HG02798 (cell line): ENCODE results near the gene LSM2.

ENCODE experiments used
- ATAC-seq: cut with Tn5 transposase; IDR thresholded peaks from one replicate; pipeline ENCODE4 v1.9.1; 2021; ENCODE audit warnings: mild to moderate bottlenecking; ENCODE audit not compliant: unreplicated experiment, poor library complexity

The LSM2 gene

DNA sequence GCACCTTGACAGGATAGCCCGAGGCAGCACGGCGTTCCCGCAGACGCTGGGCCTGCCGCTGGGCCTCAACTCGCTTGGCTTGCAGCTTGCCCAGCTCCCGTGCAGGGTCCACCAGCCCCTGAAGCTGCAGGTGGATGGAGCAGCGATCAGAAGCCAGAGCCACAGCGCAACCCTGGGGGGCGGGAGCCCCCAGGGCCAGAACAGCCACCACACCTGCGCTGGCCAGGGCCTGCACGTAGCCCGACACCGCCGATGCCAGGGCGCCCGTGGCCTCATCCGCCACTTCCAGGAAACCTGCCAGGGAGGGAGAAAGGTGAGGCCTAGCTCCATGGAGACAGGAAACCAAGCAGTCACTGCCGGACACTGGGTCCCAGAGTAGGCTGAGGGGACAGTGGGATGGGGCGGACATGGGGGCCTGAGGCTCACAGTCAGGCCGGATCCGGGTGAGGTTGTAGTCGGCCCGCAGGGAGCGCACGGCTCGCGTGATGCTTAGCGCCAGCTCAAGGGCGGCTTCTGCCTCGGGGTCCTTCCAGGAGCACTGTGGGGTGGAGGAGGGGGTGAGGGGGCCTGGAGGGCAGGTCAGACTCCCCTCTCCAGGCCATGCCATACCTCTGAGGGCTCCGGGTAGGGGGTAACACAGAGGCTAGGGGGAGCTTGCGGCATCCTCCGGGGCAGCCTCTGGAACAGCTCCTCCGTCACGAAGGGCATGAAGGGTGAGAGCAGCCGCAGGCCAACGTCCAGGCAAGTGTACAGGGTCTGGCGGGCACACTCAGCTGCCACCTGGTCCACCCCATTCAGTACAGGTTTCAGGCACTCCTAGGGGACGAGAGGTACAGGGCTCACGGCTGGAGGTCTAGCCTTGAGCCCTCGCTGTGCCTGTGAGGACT is 27.5 kb downstream of the LSM2 start:
- no peak for ATAC-seq

DNA sequence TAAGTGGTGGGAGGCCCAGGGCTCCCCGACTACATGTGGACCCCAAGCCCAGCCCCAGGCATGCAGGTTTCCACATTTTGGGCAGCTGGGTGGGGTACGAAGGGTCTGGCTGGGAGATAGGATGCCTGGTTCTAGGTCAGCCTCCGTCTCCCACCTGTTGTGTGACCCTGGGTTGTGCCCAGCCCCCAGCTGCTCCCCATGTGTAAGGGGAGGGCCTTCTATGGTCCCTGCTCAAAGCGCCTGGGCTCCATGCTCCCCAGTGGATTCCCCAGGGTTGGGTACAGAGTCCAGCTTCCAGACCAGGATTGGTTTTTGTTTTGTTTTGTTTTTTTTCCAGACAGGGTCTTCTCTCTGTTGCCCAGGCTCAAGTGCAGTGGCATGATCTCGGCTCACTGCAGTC is 28.6 kb downstream of the LSM2 start:
- ATAC-seq = no peak

DNA sequence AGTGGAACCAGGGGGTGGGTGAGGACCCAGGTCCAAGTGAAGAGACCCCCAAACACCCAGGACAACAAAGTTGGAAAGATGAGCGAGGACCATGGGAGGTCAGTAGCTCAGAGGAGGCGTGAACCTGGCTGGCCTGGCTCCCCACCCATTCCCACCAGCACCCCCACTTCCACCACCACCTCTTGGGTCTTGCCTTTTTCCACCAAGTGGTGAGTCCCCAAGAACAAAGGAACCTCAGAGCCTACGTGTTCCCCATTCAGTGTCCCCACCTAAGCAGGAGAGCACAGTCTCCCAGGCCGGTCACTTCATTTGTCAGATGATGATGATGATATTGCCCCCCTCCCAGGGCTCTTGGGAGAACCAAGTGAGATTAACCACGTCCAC is 29.1 kb downstream of the LSM2 start:
- ATAC-seq = no peak

DNA sequence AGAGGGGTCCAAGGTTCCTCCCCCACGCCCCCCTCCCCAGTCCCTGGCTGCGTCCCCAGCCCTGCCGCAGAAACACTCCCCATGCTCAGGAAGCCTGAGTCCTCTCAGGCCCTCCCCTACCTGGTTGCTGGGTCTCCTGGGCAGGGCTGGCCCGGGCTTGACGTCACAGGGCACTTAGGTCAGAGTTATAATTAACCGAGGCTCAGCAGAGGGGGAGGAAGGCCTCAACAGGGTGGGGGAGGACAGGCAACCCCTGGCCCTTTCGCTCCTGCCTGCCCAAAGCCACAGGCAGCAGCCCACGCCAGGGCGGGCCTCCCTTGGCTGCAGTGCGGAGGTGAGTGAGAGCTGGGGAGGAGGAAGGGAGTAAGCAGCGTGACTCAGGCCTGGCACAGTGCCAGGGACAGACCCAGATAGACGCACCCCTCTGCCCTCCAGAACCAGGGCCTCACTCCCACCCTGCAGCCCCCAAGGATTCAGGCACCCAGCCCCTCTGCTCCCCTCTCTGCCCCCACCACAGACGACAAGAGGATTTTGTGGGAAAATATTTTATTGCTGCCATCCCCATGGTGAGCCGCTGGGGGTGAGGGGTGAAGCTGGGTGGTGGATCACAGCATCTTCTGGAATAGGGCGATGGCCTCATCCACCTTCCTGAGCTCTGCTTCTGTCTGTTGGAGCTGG is 29.6 kb downstream of the LSM2 start, which contains the start of gene VWA7:
Gene VWA7 (minus strand): TSS at position 340 of the 678 bp plus-strand sequence. CDS start 549 bp downstream, outside the sequence.
- peak; percentile 76 for ATAC-seq

DNA sequence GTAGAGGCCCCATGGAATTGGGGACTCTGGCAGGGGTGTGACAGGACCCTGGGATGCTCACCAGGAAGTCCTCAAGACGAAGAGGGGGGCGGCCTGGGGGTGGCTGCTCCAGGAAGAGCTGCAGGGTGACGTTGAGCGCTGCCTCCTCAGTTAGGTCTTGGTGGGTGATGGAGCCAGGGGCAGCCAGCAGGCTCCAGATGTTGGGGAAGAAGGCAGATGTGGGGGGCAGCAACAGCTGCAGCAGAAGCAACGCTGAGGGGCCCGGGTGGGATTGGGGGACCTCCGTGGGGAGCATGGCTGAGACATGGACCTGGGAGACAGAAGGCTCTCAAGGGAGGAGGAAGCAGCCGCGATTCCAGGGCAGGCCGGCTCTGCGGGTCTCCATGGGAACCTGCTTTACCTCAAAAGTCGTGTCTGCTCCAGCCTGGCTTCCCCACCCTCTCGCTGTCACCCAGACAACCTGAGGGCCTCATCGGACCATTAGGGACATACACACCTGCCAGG is 30.2 kb downstream of the LSM2 start:
- ATAC-seq = no peak

DNA sequence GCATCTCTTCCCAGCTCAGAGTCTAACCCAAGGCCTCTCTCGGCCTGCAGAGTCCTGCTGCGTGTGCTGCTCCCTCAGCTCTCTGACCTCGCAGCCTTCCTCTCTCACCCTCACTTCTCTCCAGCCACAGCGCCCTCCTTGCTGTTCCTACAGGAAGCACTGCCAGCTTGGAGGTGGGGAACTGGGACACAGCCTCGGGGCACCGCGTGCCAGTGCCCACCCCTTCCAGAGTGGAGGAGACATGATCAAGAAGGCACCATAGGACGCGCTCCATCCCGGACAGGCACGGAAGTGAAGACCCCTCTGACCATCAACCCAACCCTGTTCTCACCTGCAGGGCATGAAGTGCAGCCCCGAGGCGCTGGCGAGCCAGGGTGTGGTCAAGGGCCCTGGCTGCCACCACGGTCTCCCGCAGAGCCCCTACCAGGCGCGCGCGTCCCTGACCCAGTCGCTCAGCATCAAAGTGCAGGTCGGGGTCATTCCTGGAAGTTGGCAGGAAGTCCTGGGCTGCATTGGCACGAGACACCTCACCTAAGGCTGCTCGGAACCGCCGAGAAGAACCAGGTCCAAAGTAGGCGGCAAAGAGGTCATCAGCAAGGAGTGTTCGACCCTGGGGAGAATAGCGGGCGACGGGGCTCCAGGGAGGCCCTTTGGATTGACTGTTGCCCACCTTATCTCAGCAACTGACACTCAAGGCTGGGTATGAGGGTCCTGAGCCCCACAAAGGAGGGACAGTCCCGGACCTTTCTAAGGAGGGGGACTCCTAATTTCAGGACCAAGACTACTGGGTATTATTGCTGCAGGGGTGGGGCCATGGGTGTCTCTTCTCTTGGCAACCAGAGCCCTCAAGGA is 30.9 kb downstream of the LSM2 start:
- no peak for ATAC-seq

DNA sequence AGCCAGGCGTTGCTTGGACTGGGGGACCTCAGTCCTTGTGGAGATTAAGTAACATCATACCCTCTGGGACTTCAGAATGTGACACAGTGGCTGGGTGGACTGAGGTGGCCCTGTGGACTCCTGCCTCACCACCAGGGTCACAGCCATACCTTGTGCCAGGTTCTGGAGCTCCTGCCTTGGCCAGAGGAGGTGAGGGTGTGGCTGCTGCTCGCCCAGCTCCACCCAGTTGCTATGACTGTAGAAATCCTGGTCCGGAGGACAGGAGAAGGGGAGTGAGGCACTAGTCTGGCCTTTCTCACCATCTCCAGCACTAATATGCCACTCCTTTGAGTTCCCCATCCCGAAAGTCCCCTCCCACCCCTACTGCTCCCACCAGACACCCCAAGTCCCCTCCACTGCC is 31.6 kb downstream of the LSM2 start:
- ATAC-seq = no peak

DNA sequence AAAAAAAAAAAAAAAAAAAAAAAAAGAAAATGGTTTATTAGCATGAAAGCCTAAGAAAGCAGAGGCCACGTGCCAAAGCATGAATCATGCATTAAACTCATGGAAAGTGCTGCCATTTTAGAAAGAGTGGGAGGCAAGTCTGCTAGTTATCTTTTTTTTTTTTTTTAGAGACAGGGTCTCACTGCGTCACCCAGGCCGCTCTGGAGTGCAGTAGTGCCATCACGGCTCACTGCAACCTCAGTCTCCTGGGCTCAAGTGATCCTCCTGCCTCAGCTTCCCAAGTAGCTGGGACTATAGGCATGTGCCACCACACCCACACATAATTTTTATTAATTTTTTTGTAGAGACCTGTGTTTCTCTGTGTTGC is 34.8 kb downstream of the LSM2 start:
- ATAC-seq = no peak

DNA sequence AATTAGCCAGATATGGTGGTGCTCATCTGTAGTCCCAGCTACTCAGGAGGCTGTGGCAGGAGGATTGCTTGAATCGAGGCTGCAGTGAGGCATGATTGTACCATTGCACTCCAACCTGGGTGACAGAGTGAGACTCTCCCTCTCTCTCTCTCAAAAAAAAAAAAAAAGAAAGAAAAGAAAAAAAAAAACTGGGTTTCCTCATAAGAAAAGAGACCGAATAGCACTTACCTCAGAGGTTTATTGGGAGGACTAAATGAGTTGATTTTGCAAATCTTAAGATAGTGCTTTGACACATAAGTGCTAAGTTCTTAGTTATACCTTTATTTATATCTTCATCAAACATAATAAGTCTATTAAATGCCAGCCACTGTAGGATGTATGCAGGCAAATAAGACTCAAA is 35.9 kb downstream of the LSM2 start:
- ATAC-seq = no peak

DNA sequence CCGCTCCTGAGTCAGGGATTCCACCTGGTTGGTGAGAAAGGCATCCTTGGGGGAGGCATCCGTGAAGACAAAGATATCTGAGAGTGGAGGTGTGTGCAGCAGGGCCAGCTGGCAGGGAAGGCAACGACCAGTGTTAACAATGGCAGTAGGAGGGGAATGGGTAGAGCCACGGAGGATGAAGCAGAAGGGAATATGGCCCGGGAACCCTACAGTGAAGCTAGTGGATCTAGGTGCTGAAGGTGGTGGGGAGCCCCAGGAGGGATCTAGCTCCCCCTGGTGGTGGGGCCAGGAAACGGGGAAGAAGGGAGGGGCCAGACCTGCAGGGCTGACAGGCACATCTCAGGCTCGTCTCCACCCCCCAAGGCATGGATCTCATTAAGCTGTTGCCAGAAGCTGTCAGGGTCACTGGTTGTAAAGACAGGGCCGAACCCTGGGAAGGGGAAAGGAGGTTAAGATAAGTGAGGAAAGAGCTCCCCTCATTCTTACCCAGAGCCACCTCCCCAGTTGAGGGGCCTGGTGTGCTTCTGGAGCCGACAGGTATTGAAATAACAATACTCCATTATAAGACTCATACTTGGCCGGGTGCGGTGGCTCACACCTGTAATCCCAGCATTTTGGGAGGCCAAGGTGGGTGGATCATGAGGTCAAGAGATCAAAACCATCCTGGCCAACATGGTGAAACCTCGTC is 36.9 kb downstream of the LSM2 start:
- ATAC-seq = no peak

DNA sequence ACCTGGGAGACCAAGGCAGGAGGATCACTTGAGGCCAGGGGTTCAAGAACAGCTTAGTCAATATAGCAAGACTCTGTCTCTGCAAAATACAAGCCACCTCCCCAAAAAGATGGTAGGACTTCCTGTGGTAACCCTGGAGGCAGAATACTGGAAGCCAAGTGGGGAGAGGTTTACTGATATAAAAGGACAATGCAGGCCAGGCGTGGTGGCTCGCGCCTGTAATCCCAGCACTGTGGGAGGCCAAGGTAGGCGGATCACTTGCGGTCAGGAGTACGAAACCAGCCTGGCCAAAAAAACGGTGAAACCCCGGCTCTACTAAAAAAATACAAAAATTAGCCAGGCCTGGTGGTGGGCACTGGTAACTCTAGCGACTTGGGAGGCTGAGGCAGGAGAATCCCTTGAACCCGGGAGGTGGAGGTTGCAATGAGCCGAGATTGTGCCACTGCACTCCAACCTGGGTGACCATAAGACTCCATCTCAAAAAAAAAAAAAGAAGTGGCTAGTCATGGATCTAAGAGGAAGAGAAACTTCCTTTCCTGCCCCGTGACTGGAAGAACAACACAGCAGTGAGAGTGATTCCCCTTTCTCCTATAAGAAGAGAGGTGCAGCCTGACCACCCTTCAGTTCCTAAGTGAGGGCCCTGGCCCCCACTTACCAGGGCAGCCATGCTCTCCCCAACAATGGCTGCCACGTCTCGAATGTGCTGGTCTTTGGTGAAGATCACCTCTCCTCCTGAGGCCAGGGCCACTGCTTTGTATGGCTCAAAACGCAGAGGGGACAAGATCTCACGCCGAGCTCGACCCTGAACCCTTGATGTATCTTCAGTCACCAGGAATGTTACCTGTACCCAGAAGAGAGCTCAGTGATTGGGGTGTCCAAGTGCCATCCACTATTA is 38.2 kb downstream of the LSM2 start:
- no peak for ATAC-seq

DNA sequence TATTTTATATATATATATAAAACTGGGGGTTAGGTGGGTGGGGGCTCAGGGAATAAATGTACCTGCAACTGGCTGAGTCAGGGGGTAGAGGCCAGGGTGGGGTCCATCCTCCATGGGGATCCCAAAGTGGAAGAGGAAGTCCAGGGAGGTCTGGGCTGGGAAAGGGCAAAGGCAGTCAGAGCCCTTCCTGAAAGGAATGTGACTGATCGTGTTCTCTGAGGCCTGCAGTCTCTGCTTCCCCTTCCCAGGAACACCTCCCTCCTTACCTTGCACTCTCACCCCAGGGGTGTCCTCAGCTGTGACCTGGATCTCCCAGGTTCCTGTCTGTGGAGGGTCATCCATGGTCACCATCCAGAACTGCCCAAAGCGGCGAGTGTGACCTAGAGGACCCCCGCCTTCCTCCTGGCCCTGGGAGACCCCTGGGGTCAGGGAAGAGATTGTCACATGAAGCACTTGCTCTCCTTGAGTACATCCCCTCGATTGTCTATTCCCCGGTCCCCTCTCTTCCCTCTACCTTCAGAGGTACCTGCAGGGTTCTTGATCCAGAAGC is 39.6 kb downstream of the LSM2 start:
- ATAC-seq = no peak

DNA sequence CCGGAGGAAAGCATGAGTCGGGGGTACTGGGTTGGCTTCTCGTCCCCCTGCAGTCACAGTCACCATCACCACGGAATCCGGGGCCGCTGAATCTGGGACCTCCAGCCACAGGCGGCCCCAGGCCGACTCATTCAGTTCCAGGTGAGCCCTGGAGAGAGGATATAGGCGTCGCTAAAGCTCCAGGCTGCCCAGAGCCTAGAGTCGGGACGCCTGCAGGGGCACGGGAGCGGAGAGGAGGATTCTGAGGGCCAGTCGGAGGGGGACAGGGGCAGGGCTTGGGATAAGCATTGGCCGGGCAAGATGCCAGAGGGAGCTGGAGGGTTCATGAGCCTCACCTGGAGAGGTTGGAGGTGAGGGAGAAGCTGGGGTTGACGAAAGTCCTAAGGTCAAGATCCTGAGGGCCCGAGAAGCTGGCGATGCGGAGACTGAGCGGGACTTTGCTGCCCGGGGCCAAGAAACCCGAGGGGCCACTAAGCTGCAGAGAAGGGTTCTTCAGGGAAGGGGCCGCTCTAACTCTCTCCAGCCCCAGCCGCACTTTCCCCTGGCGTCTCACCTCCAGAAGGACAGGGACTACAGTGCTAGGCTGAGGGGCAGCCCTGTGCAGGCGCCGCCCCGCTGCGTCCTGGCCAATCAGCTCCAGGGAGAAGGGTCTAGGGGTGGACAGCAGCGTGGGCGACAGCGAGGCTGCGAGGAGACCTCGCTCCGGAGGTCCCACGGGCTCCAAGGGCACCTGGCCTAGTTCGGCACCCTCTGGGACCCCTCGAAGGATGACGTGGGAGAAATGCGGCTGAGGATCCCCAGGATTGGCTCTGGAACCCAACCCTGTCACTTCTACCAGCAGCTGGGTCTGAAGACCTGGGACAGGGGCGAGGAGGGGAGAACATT is 40.6 kb downstream of the LSM2 start:
- no peak for ATAC-seq

DNA sequence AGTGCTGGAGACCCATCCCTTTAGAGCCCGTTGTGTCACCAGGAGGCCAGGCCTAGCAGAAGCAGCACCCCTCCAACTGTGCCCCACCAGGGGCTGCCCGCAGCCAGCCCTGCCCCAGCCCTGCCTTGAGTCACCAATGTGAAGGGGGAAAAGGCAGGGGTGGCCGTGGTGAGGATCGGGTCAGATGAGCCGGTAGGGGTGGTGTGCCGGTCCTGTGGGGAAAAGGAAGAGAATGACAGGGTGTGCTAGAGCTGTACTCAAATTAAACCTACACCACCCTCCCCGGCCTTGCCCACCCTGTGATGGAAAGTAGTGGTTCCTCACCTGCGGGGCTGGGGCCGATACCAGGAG is 41.2 kb downstream of the LSM2 start:
- no peak for ATAC-seq

DNA sequence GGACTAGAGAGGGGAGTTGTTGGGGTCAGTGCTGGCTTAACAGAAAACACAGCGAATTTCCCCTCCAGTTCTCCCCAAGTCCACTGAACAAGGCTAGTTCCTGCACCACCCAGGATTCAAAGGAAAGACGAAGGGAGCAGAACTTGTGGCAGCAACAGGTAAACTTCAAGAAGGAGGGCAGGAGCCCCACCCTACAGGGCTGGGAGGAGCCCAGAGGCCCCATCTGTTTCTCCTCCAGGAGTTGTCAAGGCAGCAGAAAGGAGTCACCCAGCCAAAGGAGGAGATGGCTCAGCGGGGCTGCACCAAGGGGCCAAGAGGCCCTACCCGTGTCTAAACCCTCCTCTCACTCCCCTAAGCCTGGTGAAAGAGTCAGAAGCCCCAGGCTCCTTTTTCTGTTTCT is 42.6 kb downstream of the LSM2 start:
- no peak for ATAC-seq

DNA sequence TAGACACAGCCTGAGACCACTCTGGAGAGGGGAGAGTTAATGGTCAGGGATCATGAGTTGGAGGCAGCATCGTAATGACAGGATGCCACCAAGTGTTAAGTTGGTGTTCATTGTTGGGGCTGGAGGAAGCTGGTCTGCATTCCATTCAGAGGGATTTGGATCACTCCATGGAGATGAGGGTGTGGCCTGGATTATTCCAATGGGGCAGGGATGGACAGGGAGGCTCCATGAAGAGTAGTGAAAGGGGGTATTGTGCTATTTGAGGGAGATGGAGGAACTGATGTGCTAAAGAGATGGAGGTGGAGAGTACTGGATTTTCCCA is 43.2 kb downstream of the LSM2 start:
- ATAC-seq = no peak

DNA sequence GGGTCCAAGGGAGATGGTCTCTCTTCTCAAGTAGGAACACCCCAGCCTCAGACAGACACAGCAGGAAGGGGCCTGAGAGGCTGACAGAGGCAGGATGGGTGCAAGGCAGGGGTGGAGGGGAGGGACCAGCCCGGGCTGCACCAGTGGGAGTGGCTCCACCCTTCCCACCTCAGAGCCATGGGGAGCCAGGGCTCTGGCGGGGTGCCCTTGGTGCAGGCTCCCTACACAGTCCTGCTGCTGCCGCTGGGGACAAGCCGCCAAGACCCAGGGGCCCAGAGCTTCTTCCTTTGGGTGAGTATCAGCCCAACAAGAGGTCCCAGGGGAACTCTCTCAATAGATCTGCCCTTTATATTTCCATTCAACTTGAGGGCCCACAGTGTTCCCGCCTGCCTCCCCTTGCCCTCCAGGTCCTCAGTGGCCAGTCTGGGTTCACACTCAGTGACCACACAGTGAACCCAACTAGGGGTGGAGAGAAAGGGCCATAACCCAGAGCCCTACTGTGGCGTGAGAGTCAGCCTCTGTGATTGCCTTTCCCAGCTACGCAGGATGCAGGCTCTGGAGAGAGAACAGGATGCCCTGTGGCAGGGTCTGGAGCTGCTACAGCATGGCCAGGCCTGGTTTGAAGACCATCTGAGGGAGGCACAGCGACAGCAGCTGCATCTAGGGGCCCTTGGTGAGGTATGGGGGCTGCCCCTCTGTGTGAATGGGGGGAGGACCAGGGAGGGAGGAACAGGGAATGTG is 43.7 kb downstream of the LSM2 start:
- no peak for ATAC-seq

DNA sequence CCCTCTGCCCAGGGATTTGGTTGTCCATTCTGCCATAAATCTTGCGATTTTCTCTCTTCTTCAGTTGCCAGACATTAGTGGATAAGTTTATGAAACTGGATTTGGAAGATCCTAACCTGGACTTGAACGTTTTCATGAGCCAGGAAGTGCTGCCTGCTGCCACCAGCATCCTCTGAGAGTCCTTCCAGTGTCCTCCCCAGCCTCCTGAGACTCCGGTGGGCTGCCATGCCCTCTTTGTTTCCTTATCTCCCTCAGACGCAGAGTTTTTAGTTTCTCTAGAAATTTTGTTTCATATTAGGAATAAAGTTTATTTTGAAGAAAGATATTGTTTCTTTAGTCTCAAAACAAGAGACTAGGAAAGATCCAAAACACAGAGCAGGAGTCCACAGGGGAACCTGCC is 44.4 kb downstream of the LSM2 start, which contains the start of gene SAPCD1:
Gene SAPCD1 (plus strand): TSS at position 301 of the 400 bp plus-strand sequence. CDS start 399 bp downstream, outside the sequence.
- ATAC-seq = no peak
